IMR-90 (cell line): ENCODE measurements around the gene PHACTR3. TPM values are rescaled to one million over a fixed set of nuclear protein-coding genes. Genes with fewer than 3 reads are reported as not detected.

Source experiments
- ATAC-seq: fragments of 200-7000 bp; cut with Tn5 transposase; 2 replicates; pipeline ENCODE4 v1.9.1; 2020; ENCODE audit warnings: low read depth, mild to moderate bottlenecking, moderate library complexity
- BruUV-seq: library from RNA; stranded (reverse); fragments of 400-500 nt; replicated peaks from 2 replicates; lab custom pipeline; 2021; lab: Mats Ljungman, UMichigan
- CTCF ChIA-PET: fragments of 300-600 bp; formaldehyde crosslinking; extraction: SDS; loops from one replicate; lab custom pipeline; 2021; ENCODE audit warnings: antibody characterized with exemption; lab: Yijun Ruan, JAX
- POLR2A ChIA-PET: fragments of 300-600 bp; sonication (Branson Sonifier 250); formaldehyde crosslinking; loops from one replicate; lab custom pipeline; 2022; ENCODE audit warnings: antibody characterized with exemption; ENCODE audit not compliant: unreplicated experiment; lab: Charles Lee
- DNase-seq: peaks from one replicate; pipeline ENCODE4 v3.0.0; 2013
- H2AFZ ChIP-seq: replicated peaks from 2 replicates; pipeline ENCODE3; 2013; ENCODE audit warnings: low read length, mild to moderate bottlenecking; ENCODE audit not compliant: poor library complexity
- H2AK5ac ChIP-seq: 2 replicates; pipeline ENCODE4 v1.6.1; 2013; ENCODE audit warnings: low read depth, low read length, inconsistent platforms
- H2AK9ac ChIP-seq: replicated peaks from 2 replicates; pipeline ENCODE3; 2013; ENCODE audit warnings: mild to moderate bottlenecking, low read depth, low read length, moderate library complexity; ENCODE audit not compliant: poor library complexity
- H2BK120ac ChIP-seq: 2 replicates; pipeline ENCODE4 v1.6.1; 2013; ENCODE audit warnings: low read depth, low read length, inconsistent platforms
- H2BK15ac ChIP-seq: 3 replicates; pipeline ENCODE4 v1.6.1; 2013; ENCODE audit warnings: low read depth, low read length, inconsistent platforms
- H2BK20ac ChIP-seq: 2 replicates; pipeline ENCODE4 v1.6.1; 2013; ENCODE audit warnings: low read depth, mild to moderate bottlenecking, inconsistent platforms, low read length, moderate library complexity
- H2BK5ac ChIP-seq: 2 replicates; pipeline ENCODE4 v1.6.1; 2013; ENCODE audit warnings: mild to moderate bottlenecking, low read depth, low read length, inconsistent platforms; ENCODE audit not compliant: poor library complexity, severe bottlenecking
- H3K14ac ChIP-seq: replicated peaks from 2 replicates; pipeline ENCODE4 v1.6.1; 2013; ENCODE audit warnings: low read depth, low read length, inconsistent platforms
- H3K18ac ChIP-seq: 2 replicates; pipeline ENCODE4 v1.6.1; 2013; ENCODE audit warnings: low read depth, low read length, control low read depth
- H3K23ac ChIP-seq: 2 replicates; pipeline ENCODE4 v1.6.1; 2013; ENCODE audit warnings: low read depth, low read length, inconsistent platforms
- H3K27ac ChIP-seq: 2 replicates; pipeline ENCODE4 v1.5.1; 2013; ENCODE audit warnings: mild to moderate bottlenecking, control low read depth, low read length; ENCODE audit not compliant: insufficient read depth
- H3K27me3 ChIP-seq: 2 replicates; pipeline ENCODE4 v1.6.1; 2013; ENCODE audit warnings: low read length; ENCODE audit not compliant: control insufficient read depth, insufficient read depth
- H3K36me3 ChIP-seq: 2 replicates; pipeline ENCODE4 v1.6.1; 2013; ENCODE audit warnings: low read length, mixed read lengths; ENCODE audit not compliant: control insufficient read depth, insufficient read depth
- H3K4ac ChIP-seq: 2 replicates; pipeline ENCODE4 v1.6.1; 2013; ENCODE audit warnings: low read depth, low read length, inconsistent platforms
- H3K4me1 ChIP-seq: 2 replicates; pipeline ENCODE4 v1.6.1; 2013; ENCODE audit warnings: low read length, mixed read lengths; ENCODE audit not compliant: control insufficient read depth, insufficient read depth
- H3K4me2 ChIP-seq: 2 replicates; pipeline ENCODE4 v1.6.1; 2013; ENCODE audit warnings: low read depth, mild to moderate bottlenecking, control low read depth, low read length, moderate library complexity
- H3K4me3 ChIP-seq: 2 replicates; pipeline ENCODE4 v1.5.1; 2013; ENCODE audit warnings: low read depth, mild to moderate bottlenecking, control low read depth, low read length, moderate library complexity; ENCODE audit not compliant: insufficient read depth
- H3K56ac ChIP-seq: 2 replicates; pipeline ENCODE4 v1.6.1; 2013; ENCODE audit warnings: low read length, inconsistent platforms; ENCODE audit not compliant: insufficient read depth; ENCODE audit errors: extremely low read depth
- H3K79me1 ChIP-seq, 2 experiments: 2 replicates each; pipeline ENCODE4 v1.6.1; 2013; ENCODE audit warnings: low read length in 2 of 2, inconsistent platforms in 1 of 2, low read depth in 1 of 2
- H3K9ac ChIP-seq: 2 replicates; pipeline ENCODE4 v1.6.1; 2013; ENCODE audit warnings: low read depth, low read length, control low read depth
- H3K9me1 ChIP-seq: 2 replicates; pipeline ENCODE4 v1.6.1; 2013; ENCODE audit warnings: low read length, inconsistent platforms; ENCODE audit not compliant: insufficient read depth
- H3K9me3 ChIP-seq: 2 replicates; pipeline ENCODE4 v1.6.1; 2013; ENCODE audit warnings: low read length; ENCODE audit not compliant: control insufficient read depth, insufficient read depth
- H4K20me1 ChIP-seq: 2 replicates; pipeline ENCODE4 v1.6.1; 2013; ENCODE audit warnings: low read length, inconsistent platforms; ENCODE audit not compliant: insufficient read depth
- H4K5ac ChIP-seq: 2 replicates; pipeline ENCODE4 v1.6.1; 2013; ENCODE audit warnings: mild to moderate bottlenecking, low read depth, low read length, control low read depth
- H4K8ac ChIP-seq, 2 experiments: 2 replicates each; pipeline ENCODE4 v1.6.1; 2013; ENCODE audit warnings: low read depth in 2 of 2, low read length in 2 of 2, control low read depth in 1 of 2, inconsistent platforms in 1 of 2
- H4K91ac ChIP-seq: 2 replicates; pipeline ENCODE4 v1.6.1; 2013; ENCODE audit warnings: low read depth, low read length, inconsistent platforms; ENCODE audit not compliant: insufficient read depth
- BHLHE40 ChIP-seq: fragments of 150-350 bp; IDR thresholded peaks from 2 replicates; pipeline ENCODE4 v1.6.1; 2016; ENCODE audit warnings: mild to moderate bottlenecking, low read depth, low read length
- CEBPB ChIP-seq: IDR thresholded peaks from 2 replicates; pipeline ENCODE4 v1.6.1; 2012; ENCODE audit warnings: low read depth, low read length, improper control_type of control experiment
- CHD1 ChIP-seq: IDR thresholded peaks from 2 replicates; pipeline ENCODE4 v1.6.1; 2012; ENCODE audit warnings: low read depth, low read length, improper control_type of control experiment
- CTCF ChIP-seq: conservative IDR thresholded peaks from 2 replicates; pipeline ENCODE4 v1.5.1; 2012; ENCODE audit warnings: mild to moderate bottlenecking, low read depth, low read length, improper control_type of control experiment
- ELK1 ChIP-seq: fragments of 150-350 bp; IDR thresholded peaks from 2 replicates; pipeline ENCODE4 v1.6.1; 2016; ENCODE audit warnings: low read depth, mild to moderate bottlenecking, low read length, moderate library complexity, borderline replicate concordance
- FOS ChIP-seq: fragments of 150-350 bp; IDR thresholded peaks from 2 replicates; pipeline ENCODE4 v1.6.1; 2016; ENCODE audit warnings: low read depth, low read length
- MAFK ChIP-seq: IDR thresholded peaks from 2 replicates; pipeline ENCODE4 v1.6.1; 2012; ENCODE audit warnings: low read depth, low read length, improper control_type of control experiment
- MAZ ChIP-seq: IDR thresholded peaks from 2 replicates; pipeline ENCODE4 v1.6.1; 2012; ENCODE audit warnings: low read depth, mild to moderate bottlenecking, low read length, improper control_type of control experiment, moderate library complexity, borderline replicate concordance
- MXI1 ChIP-seq: IDR thresholded peaks from 2 replicates; pipeline ENCODE4 v1.6.1; 2012; ENCODE audit warnings: low read depth, mild to moderate bottlenecking, low read length, moderate library complexity, borderline replicate concordance
- NFE2L2 ChIP-seq: fragments of 150-350 bp; IDR thresholded peaks from 2 replicates; pipeline ENCODE4 v1.6.1; 2016; ENCODE audit warnings: low read depth, mild to moderate bottlenecking, low read length
- POLR2A ChIP-seq: IDR thresholded peaks from 2 replicates; pipeline ENCODE4 v1.6.1; 2012; ENCODE audit warnings: mild to moderate bottlenecking, low read depth, low read length
- RAD21 ChIP-seq: IDR thresholded peaks from 2 replicates; pipeline ENCODE4 v1.6.1; 2012; ENCODE audit warnings: low read length, improper control_type of control experiment
- RCOR1 ChIP-seq: IDR thresholded peaks from 2 replicates; pipeline ENCODE4 v1.6.1; 2012; ENCODE audit warnings: mild to moderate bottlenecking, low read length, improper control_type of control experiment; ENCODE audit not compliant: insufficient replicate concordance
- RFX5 ChIP-seq: IDR thresholded peaks from 2 replicates; pipeline ENCODE4 v1.8.0; 2012; ENCODE audit warnings: low read depth, mild to moderate bottlenecking, low read length, moderate library complexity
- SMC3 ChIP-seq: fragments of 150-350 bp; IDR thresholded peaks from 2 replicates; pipeline ENCODE4 v1.6.1; 2016; ENCODE audit warnings: low read depth, mild to moderate bottlenecking, antibody characterized with exemption, low read length, moderate library complexity
- USF2 ChIP-seq: fragments of 150-350 bp; IDR thresholded peaks from 2 replicates; pipeline ENCODE4 v1.6.1; 2017; ENCODE audit warnings: mild to moderate bottlenecking, antibody characterized with exemption, low read length, low read depth
- WGBS, 2 experiments: methylation state at CpG; one replicate each; pipeline versions ENCODE4 v1.1.5 to v1.1.7; 2013; ENCODE audit warnings: missing lambda C conversion rate in 2 of 2; ENCODE audit not compliant: insufficient read length in 1 of 2; ENCODE audit errors: extremely low coverage in 2 of 2; 5-methylcytosine and 5-hydroxymethylcytosine counted together
- dilution Hi-C: fragments of 300-500 bp; cut with HindIII; formaldehyde crosslinking; loops from one replicate; pipeline ENCODE4 v1.14.3; 2018; ENCODE audit warnings: low sequenced_read_pairs; ENCODE audit not compliant: unreplicated experiment
- in situ Hi-C: fragments of 300-500 bp; cut with MboI; formaldehyde crosslinking; loops from 3 replicates; pipeline ENCODE4 v1.14.3; 2019; ENCODE audit warnings: low sequenced_read_pairs, inconsistent platforms, mixed read lengths
- intact Hi-C: fragments of 100-400 bp; cut with micrococcal nuclease; formaldehyde crosslinking; loops from 2 replicates; pipeline ENCODE4 v1.10.0; 2022
- polyA plus RNA-seq, 3 experiments: library from polyadenylated mRNA; depleted of rRNA; stranded (reverse); fragments of >200 nt; gene quantifications; 2 replicates each; pipeline ENCODE4 v1.2.3, GENCODE V29; 2012; ENCODE audit warnings: low replicate concordance in 1 of 3
- total RNA-seq: library from RNA; depleted of rRNA; stranded (reverse); fragments of >200 nt; gene quantifications from 2 replicates; pipeline ENCODE4 v1.2.3, GENCODE V29; 2012

PHACTR3 gene
- total and polyA plus RNA-seq, 2 of the 4 experiments (the other 2 are of a cell fraction), result not detected

- H3K27ac ChIP-seq, result no peak overlapping the region
- H3K36me3 ChIP-seq, result no peaks in the 10 kb centered on the region
- no peak overlapping the region for H3K4ac ChIP-seq
- no peak overlapping the region for H3K18ac ChIP-seq
- in situ Hi-C loops (no loop called here), intact Hi-C loops (no loop called here), dilution Hi-C loops (no loop called here)
- H2BK120ac ChIP-seq, result no peak overlapping the region
- H3K14ac ChIP-seq, result no peak overlapping the region
- H2BK15ac ChIP-seq, result no peak overlapping the region
- H2BK5ac ChIP-seq, result no peak overlapping the region
- no peak overlapping the region for H4K5ac ChIP-seq
- H3K27me3 ChIP-seq, result no peaks in the 10 kb centered on the region
- no peak overlapping the region for H2AK5ac ChIP-seq
- no peaks in the 10 kb centered on the region for H3K79me1 ChIP-seq
- ATAC-seq (no peak), DNase-seq (no peak)
- no peak overlapping the region for H3K4me3 ChIP-seq
- CTCF ChIA-PET, result no interaction called here
- no TSS peak for BruUV-seq
- POLR2A ChIA-PET, result no interaction called here
- H3K23ac ChIP-seq, result no peak overlapping the region
- H3K56ac ChIP-seq, result no peak overlapping the region
- no peak overlapping the region for H3K9ac ChIP-seq
- TF ChIP-seq ELK1 (no peak), RCOR1 (no peak), CTCF (no peak), FOS (no peak), MXI1 (no peak), SMC3 (no peak), NFE2L2 (no peak), BHLHE40 (no peak), USF2 (no peak), MAFK (no peak), POLR2A (no peak), RAD21 (no peak), CHD1 (no peak), CEBPB (no peak), MAZ (no peak), RFX5 (no peak)
- no peak overlapping the region for H2AK9ac ChIP-seq
- H4K8ac ChIP-seq, result no peak overlapping the region
- peaks cover 30% of the 10 kb centered on the region; the same call in 1 of the 2 replicates for H3K9me3 ChIP-seq
- H3K4me1 ChIP-seq, result no peaks in the 10 kb centered on the region
- no peak overlapping the region for H3K4me2 ChIP-seq
- H3K9me1 ChIP-seq, result no peaks in the 10 kb centered on the region
- no peak overlapping the region for H2BK20ac ChIP-seq
- no peak overlapping the region for H4K91ac ChIP-seq
- H2AFZ ChIP-seq, result no peak overlapping the region
- no peaks in the 10 kb centered on the region for H4K20me1 ChIP-seq
- WGBS, 2 experiments, result 65% methylated on average over 17 of the region's 24 CpGs; no CpG with 5 or more reads in 1 of the 2 experiments
Measured at GRCh38 chr20:59742351-59743095, 138.2 kb downstream of the PHACTR3 start.
